Endothelial cell of umbilical vein (primary cell): ENCODE measurements around the gene KCNK10. TPM values are rescaled to one million over a fixed set of nuclear protein-coding genes. Genes with fewer than 3 reads are reported as not detected.

Experiments
- BruUV-seq: library from RNA; stranded (reverse); fragments of 400-500 nt; replicated peaks from 2 replicates; lab custom pipeline; 2021; lab: Mats Ljungman, UMichigan
- CTCF ChIA-PET: fragments of 300-600, 350-600 bp; sonication (Branson Sonifier 250); formaldehyde crosslinking; loops from one replicate; lab custom pipeline; 2021; ENCODE audit warnings: antibody characterized with exemption, inconsistent platforms; lab: Charles Lee
- POLR2A ChIA-PET: fragments of 300-600, 350-600 bp; sonication (Branson Sonifier 250); formaldehyde crosslinking; loops from one replicate; lab custom pipeline; 2021; ENCODE audit warnings: antibody characterized with exemption, inconsistent platforms; lab: Charles Lee
- DNase-seq: peaks from one replicate; pipeline ENCODE4 v3.0.0-alpha.2; 2011; ENCODE audit warnings: low read depth, low spot score
- FAIRE-seq: peaks from 2 replicates; lab custom pipeline; 2011; peaks lifted over from hg19 to GRCh38; lab: Jason Lieb, UNC
- H2AFZ ChIP-seq: 2 replicates; pipeline ENCODE4 v1.6.0; 2012; ENCODE audit warnings: low read depth, low read length, control low read depth, inconsistent platforms
- H3K27ac ChIP-seq: 2 replicates; pipeline ENCODE4 v1.5.1; 2011; ENCODE audit warnings: low read depth, mild to moderate bottlenecking, control low read depth, low read length, moderate library complexity; ENCODE audit not compliant: insufficient read depth
- H3K27me3 ChIP-seq, 2 experiments: 2 replicates each; pipeline versions ENCODE4 v1.6.0 to v1.6.1; 2011; ENCODE audit warnings: low read length in 2 of 2, mixed read lengths in 1 of 2; ENCODE audit not compliant: control insufficient read depth in 2 of 2, insufficient read depth in 2 of 2
- H3K36me3 ChIP-seq, 2 experiments: 2 replicates in 1 of 2; 3 replicates in 1 of 2; pipeline ENCODE4 v1.5.1; 2011; ENCODE audit warnings: low read length in 2 of 2, mild to moderate bottlenecking in 1 of 2, moderate library complexity in 1 of 2; ENCODE audit not compliant: control insufficient read depth in 2 of 2, insufficient read depth in 2 of 2; ENCODE audit errors: extremely low read depth in 1 of 2
- H3K4me1 ChIP-seq: 3 replicates; pipeline ENCODE4 v1.5.1; 2011; ENCODE audit warnings: mild to moderate bottlenecking, low read length; ENCODE audit not compliant: control insufficient read depth, insufficient read depth; ENCODE audit errors: extremely low read depth
- H3K4me2 ChIP-seq: 2 replicates; pipeline ENCODE4 v1.6.1; 2011; ENCODE audit warnings: low read length, control low read depth, mixed read lengths; ENCODE audit not compliant: insufficient read depth
- H3K4me3 ChIP-seq, 3 experiments: fragments of 200-600 bp in 1 of 3; sonication (generic), shearing (Covaris generic) in 1 of 3; replicated peaks in 1 of 3; 2 replicates each; pipeline ENCODE4 v1.5.1; 2011 to 2016; ENCODE audit warnings: control low read depth in 3 of 3, low read length in 3 of 3, mild to moderate bottlenecking in 2 of 3, inconsistent platforms in 1 of 3, low read depth in 1 of 3, moderate library complexity in 1 of 3; ENCODE audit not compliant: insufficient read depth in 1 of 3
- H3K79me2 ChIP-seq: 2 replicates; pipeline ENCODE4 v1.6.0; 2012; ENCODE audit warnings: low read length, inconsistent platforms; ENCODE audit not compliant: control insufficient read depth, insufficient read depth
- H3K9ac ChIP-seq: replicated peaks from 2 replicates; pipeline ENCODE3; 2011; ENCODE audit warnings: low read length, control low read depth; ENCODE audit not compliant: insufficient read depth; ENCODE audit errors: extremely low read depth
- H3K9me1 ChIP-seq: replicated peaks from 3 replicates; pipeline ENCODE4 v1.6.0; 2011; ENCODE audit warnings: mild to moderate bottlenecking, low read length; ENCODE audit not compliant: control insufficient read depth, insufficient read depth; ENCODE audit errors: extremely low read depth
- H3K9me3 ChIP-seq: replicated peaks from 2 replicates; pipeline ENCODE4 v1.5.1; 2012; ENCODE audit warnings: low read length, inconsistent platforms; ENCODE audit not compliant: control insufficient read depth, insufficient read depth
- H4K20me1 ChIP-seq: replicated peaks from 2 replicates; pipeline ENCODE3; 2011; ENCODE audit warnings: mild to moderate bottlenecking, low read length; ENCODE audit not compliant: control insufficient read depth, insufficient read depth; ENCODE audit errors: extremely low read depth
- CTCF ChIP-seq, 2 donors: IDR thresholded peaks; 1 replicate in 1 of 2; 2 replicates in 1 of 2; pipeline ENCODE4 v1.5.1; 2011; ENCODE audit warnings: low read length in 2 of 2, mild to moderate bottlenecking in 2 of 2, moderate library complexity in 2 of 2, control low read depth in 1 of 2, inconsistent platforms in 1 of 2, low read depth in 1 of 2; ENCODE audit not compliant: insufficient read depth in 1 of 2; ENCODE audit errors: extremely low read depth in 1 of 2
- EZH2 ChIP-seq: IDR thresholded peaks from 2 replicates; pipeline ENCODE4 v1.6.1; 2012; ENCODE audit warnings: borderline replicate concordance, low read depth, mild to moderate bottlenecking, moderate library complexity, low read length, inconsistent platforms; ENCODE audit not compliant: severe bottlenecking
- FOS ChIP-seq: IDR thresholded peaks from 2 replicates; pipeline ENCODE4 v1.6.1; 2011; ENCODE audit warnings: mild to moderate bottlenecking, low read length, moderate library complexity, borderline replicate concordance; ENCODE audit not compliant: insufficient read depth
- GATA2 ChIP-seq: IDR thresholded peaks from 2 replicates; pipeline ENCODE4 v1.7.0; 2011; ENCODE audit warnings: low read depth, mild to moderate bottlenecking, moderate library complexity, mixed read lengths, low read length; ENCODE audit not compliant: insufficient read length, insufficient read depth
- JUN ChIP-seq: IDR thresholded peaks from 2 replicates; pipeline ENCODE4 v1.6.1; 2011; ENCODE audit warnings: borderline replicate concordance, low read depth; ENCODE audit not compliant: insufficient read length, insufficient read depth
- MAX ChIP-seq: IDR thresholded peaks from 2 replicates; pipeline ENCODE4 v1.6.1; 2011; ENCODE audit not compliant: insufficient read depth, insufficient read length
- MYC ChIP-seq: IDR thresholded peaks from one replicate; pipeline ENCODE4 v1.6.1; 2011; ENCODE audit warnings: mild to moderate bottlenecking, low read depth, low read length
- POLR2A ChIP-seq: IDR thresholded peaks from 2 replicates; pipeline ENCODE4 v1.6.1; 2012; ENCODE audit warnings: low read depth, mild to moderate bottlenecking, control low read depth, low read length
- POLR2AphosphoS5 ChIP-seq: IDR thresholded peaks from 2 replicates; pipeline ENCODE4 v1.6.1; 2012; ENCODE audit warnings: low read depth, mild to moderate bottlenecking, control low read depth, low read length, moderate library complexity; ENCODE audit not compliant: insufficient read depth
- dilution Hi-C: fragments of 300-500 bp; cut with MboI; formaldehyde crosslinking; loops from one replicate; pipeline ENCODE4 v1.15.0; 2019; ENCODE audit warnings: low sequenced_read_pairs; ENCODE audit not compliant: extremely low pct_ligation_motif_present
- intact Hi-C: fragments of 100-400 bp; cut with micrococcal nuclease; formaldehyde crosslinking; loops from one replicate; pipeline ENCODE4 v1.10.0; 2022
- polyA plus RNA-seq, 4 experiments: library from polyadenylated mRNA; depleted of rRNA in 3 of 4; stranded (reverse) in 3 of 4; unstranded in 1 of 4; fragments of >200 nt; gene quantifications; 2 replicates each; pipeline versions ENCODE4 v1.2.1 to v1.2.3, GENCODE V29; 2011 to 2012; ENCODE audit warnings: missing spikeins in 1 of 4
- total RNA-seq: library from RNA; stranded (reverse); gene quantifications from 2 replicates; pipeline ENCODE4 v1.2.3, GENCODE V29; 2021

The KCNK10 gene
- total and polyA plus RNA-seq, 2 donors (not counting 3 experiments of a cell fraction or from before 2014, with no cell fraction given), result not detected

- CTCF ChIA-PET, result no interaction called here
- H3K4me3 ChIP-seq, result no peak overlapping the region
- H3K79me2 ChIP-seq, result no peaks in the 10 kb centered on the region
- POLR2A ChIA-PET, result no interaction called here
- H3K9ac ChIP-seq, result no peak overlapping the region
- FAIRE-seq (no peak), DNase-seq (no peak)
- intact Hi-C loops (loop anchor here (5.0 kb wide), 2 partner anchors 306 to 376 kb away; partner anchors contain the start of gene ZC3H14), dilution Hi-C loops (no loop called here)
- no peak overlapping the region for H2AFZ ChIP-seq
- no peaks in the 10 kb centered on the region for H3K36me3 ChIP-seq
- TF ChIP-seq POLR2AphosphoS5 (no peak), POLR2A (no peak), JUN (no peak), CTCF (IDR thresholded peaks at IDR 0.05; ENCODE audit: extremely low read depth in 1 of 2, insufficient read depth in 1 of 2, low read depth in 1 of 2, low read length in 2 of 2) (no peak), MYC (no peak), GATA2 (no peak), FOS (no peak), MAX (no peak), EZH2 (no peak)
- no TSS peak for BruUV-seq
- H4K20me1 ChIP-seq, result no peaks in the 10 kb centered on the region
- H3K27ac ChIP-seq, result no peak overlapping the region
- H3K4me2 ChIP-seq, result no peak overlapping the region
- H3K4me1 ChIP-seq, result no peaks in the 10 kb centered on the region
- no peaks in the 10 kb centered on the region for H3K9me3 ChIP-seq
- H3K9me1 ChIP-seq, result no peaks in the 10 kb centered on the region
- no peaks in the 10 kb centered on the region for H3K27me3 ChIP-seq
Observed at GRCh38 chr14:88185843-88186242, 137.2 kb downstream of the KCNK10 start.
